HCT116 (cell line): Measurements from ENCODE around the gene DPF3. TPM values are rescaled to one million over a fixed set of nuclear protein-coding genes. Genes with fewer than 3 reads are reported as not detected.

Experiments
- ATAC-seq: fragments of 200-7000 bp; cut with Tn5 transposase; 2 replicates; pipeline ENCODE4 v1.9.1; 2020; ENCODE audit warnings: mild to moderate bottlenecking, moderate library complexity
- BruUV-seq: library from RNA; stranded (reverse); fragments of 400-500 nt; replicated peaks from 2 replicates; lab custom pipeline; 2021; lab: Mats Ljungman, UMichigan
- CTCF ChIA-PET: fragments of 300-600 bp; sonication (Branson Sonifier 250); formaldehyde crosslinking; loops from one replicate; lab custom pipeline; 2021; ENCODE audit warnings: antibody characterized with exemption; lab: Charles Lee
- POLR2A ChIA-PET: fragments of 300-600, 350-600 bp; sonication (Branson Sonifier 250); formaldehyde crosslinking; loops from one replicate; lab custom pipeline; 2021; ENCODE audit warnings: antibody characterized with exemption; lab: Charles Lee
- RAD21 ChIA-PET, 2 experiments: fragments of 300-600 bp; sonication (Branson Sonifier 250); formaldehyde crosslinking; loops; one replicate each; lab custom pipeline; 2023; ENCODE audit warnings: low total read pairs in 2 of 2; ENCODE audit not compliant: uncharacterized antibody in 2 of 2, unreplicated experiment in 2 of 2, low non-redundant PET in 1 of 2; lab: Charles Lee
- DNase-seq: peaks from one replicate; pipeline ENCODE4 v3.0.0-alpha.2; 2010; ENCODE audit warnings: low read depth, low spot score
- H2AFZ ChIP-seq: fragments of 200-600 bp; shearing (Covaris generic), sonication (generic); 2 replicates; pipeline ENCODE4 v1.6.1; 2017; ENCODE audit warnings: low read depth, mixed run types, mixed read lengths, antibody characterized with exemption, low read length; ENCODE audit not compliant: poor library complexity, severe bottlenecking
- H3K27ac ChIP-seq: 2 replicates; pipeline ENCODE4 v1.5.1; 2012; ENCODE audit warnings: low read depth, low read length
- H3K27me3 ChIP-seq: fragments of 200-600 bp; sonication (generic); 2 replicates; pipeline ENCODE4 v1.6.1; 2016; ENCODE audit warnings: mixed run types, low read length, mixed read lengths; ENCODE audit not compliant: insufficient read depth
- H3K36me3 ChIP-seq, 2 experiments: fragments of 200-500 bp in 1 of 2; fragments of 200-600 bp in 1 of 2; sonication (Bioruptor generic) in 1 of 2; sonication (generic) in 1 of 2; 2 replicates each; pipeline versions ENCODE4 v1.5.1 to v1.6.1; 2014 to 2016; ENCODE audit warnings: low read length in 2 of 2, inconsistent platforms in 1 of 2, mixed read lengths in 1 of 2, mixed run types in 1 of 2; ENCODE audit not compliant: insufficient read depth in 2 of 2, control insufficient read depth in 1 of 2
- H3K4me1 ChIP-seq, 2 experiments: fragments of 200-600 bp in 1 of 2; sonication (generic) in 1 of 2; 2 replicates each; pipeline versions ENCODE4 v1.5.1 to v1.6.1; 2012 to 2017; ENCODE audit warnings: low read length in 2 of 2, inconsistent platforms in 1 of 2, mild to moderate bottlenecking in 1 of 2, mixed read lengths in 1 of 2, mixed run types in 1 of 2, moderate library complexity in 1 of 2; ENCODE audit not compliant: insufficient read depth in 2 of 2, control insufficient read depth in 1 of 2
- H3K4me2 ChIP-seq: fragments of 200-600 bp; sonication (generic); 2 replicates; pipeline ENCODE4 v1.6.1; 2017; ENCODE audit warnings: mixed run types, low read length, mixed read lengths
- H3K4me3 ChIP-seq, 2 experiments: fragments of 200-600 bp in 1 of 2; sonication (generic) in 1 of 2; replicated peaks in 1 of 2; 2 replicates each; pipeline ENCODE4 v1.5.1; 2011 to 2016; ENCODE audit warnings: low read length in 2 of 2, control low read depth in 1 of 2, low read depth in 1 of 2, mild to moderate bottlenecking in 1 of 2, mixed read lengths in 1 of 2, mixed run types in 1 of 2
- H3K79me2 ChIP-seq: fragments of 200-600 bp; sonication (generic); 2 replicates; pipeline ENCODE4 v1.6.1; 2017; ENCODE audit warnings: mild to moderate bottlenecking, mixed run types, low read length, moderate library complexity, mixed read lengths; ENCODE audit not compliant: insufficient read depth
- H3K9ac ChIP-seq: fragments of 200-600 bp; sonication (generic); 2 replicates; pipeline ENCODE4 v1.6.1; 2016; ENCODE audit warnings: low read length, mixed read lengths
- H3K9me2 ChIP-seq: fragments of 200-600 bp; sonication (generic), shearing (Covaris generic); 2 replicates; pipeline ENCODE4 v1.6.1; 2017; ENCODE audit warnings: mixed run types, mild to moderate bottlenecking, moderate library complexity; ENCODE audit not compliant: insufficient read depth
- H3K9me3 ChIP-seq, 2 experiments: fragments of 200-500 bp in 1 of 2; fragments of 200-600 bp in 1 of 2; sonication (Bioruptor generic) in 1 of 2; sonication (generic) in 1 of 2; 2 replicates each; pipeline ENCODE4 v1.6.1; 2014 to 2017; ENCODE audit warnings: low read length in 2 of 2, mixed read lengths in 2 of 2, inconsistent platforms in 1 of 2, low read depth in 1 of 2, mild to moderate bottlenecking in 1 of 2, mixed run types in 1 of 2, moderate library complexity in 1 of 2; ENCODE audit not compliant: control insufficient read depth in 1 of 2, insufficient read depth in 1 of 2
- H4K20me1 ChIP-seq: fragments of 200-600 bp; sonication (generic), shearing (Covaris generic); 2 replicates; pipeline ENCODE4 v1.6.1; 2017; ENCODE audit warnings: mixed run types, mild to moderate bottlenecking, moderate library complexity; ENCODE audit not compliant: insufficient read depth
- ATF3 ChIP-seq: IDR thresholded peaks from 2 replicates; pipeline ENCODE4 v1.6.1; 2012
- CBX3 ChIP-seq: IDR thresholded peaks from 2 replicates; pipeline ENCODE4 v1.6.1; 2012; ENCODE audit warnings: low read depth
- CEBPB ChIP-seq: IDR thresholded peaks from 2 replicates; pipeline ENCODE4 v1.6.1; 2012; ENCODE audit warnings: low read depth
- CTCF ChIP-seq, 3 experiments: fragments of 200-600 bp in 1 of 3; sonication (generic) in 1 of 3; IDR thresholded peaks in 2 of 3; conservative IDR thresholded peaks in 1 of 3; 2 replicates each; pipeline ENCODE4 v1.5.1; 2012 to 2017; ENCODE audit warnings: low read depth in 2 of 3, low read length in 2 of 3, antibody characterized with exemption in 1 of 3, borderline replicate concordance in 1 of 3, control low read depth in 1 of 3, mild to moderate bottlenecking in 1 of 3, mixed read lengths in 1 of 3, mixed run types in 1 of 3, moderate library complexity in 1 of 3; ENCODE audit not compliant: insufficient read depth in 1 of 3
- EGR1 ChIP-seq: IDR thresholded peaks from 2 replicates; pipeline ENCODE4 v1.6.1; 2012; ENCODE audit warnings: low read depth
- ELF1 ChIP-seq: IDR thresholded peaks from 2 replicates; pipeline ENCODE4 v1.6.1; 2012; ENCODE audit warnings: low read depth, borderline replicate concordance
- EZH2phosphoT487 ChIP-seq: fragments of 200-600 bp; IDR thresholded peaks from 2 replicates; pipeline ENCODE4 v1.6.1; 2018; ENCODE audit warnings: antibody characterized with exemption, borderline replicate concordance
- JUND ChIP-seq: IDR thresholded peaks from 2 replicates; pipeline ENCODE4 v1.6.1; 2012
- REST ChIP-seq: IDR thresholded peaks from 2 replicates; pipeline ENCODE4 v1.6.1; 2012; ENCODE audit warnings: low read depth
- SIN3A ChIP-seq: IDR thresholded peaks from 2 replicates; pipeline ENCODE4 v1.6.1; 2012; ENCODE audit warnings: low read depth
- SRF ChIP-seq: IDR thresholded peaks from 2 replicates; pipeline ENCODE4 v1.6.1; 2012; ENCODE audit warnings: low read depth
- TCF7L2 ChIP-seq: IDR thresholded peaks from 2 replicates; pipeline ENCODE4 v1.7.0; 2011; ENCODE audit warnings: borderline replicate concordance, inconsistent platforms; ENCODE audit not compliant: insufficient read depth, insufficient read length; ENCODE audit errors: extremely low read depth
- YY1 ChIP-seq: IDR thresholded peaks from 2 replicates; pipeline ENCODE4 v1.6.1; 2011; ENCODE audit warnings: low read length, low read depth, moderate library complexity, mild to moderate bottlenecking; ENCODE audit not compliant: insufficient replicate concordance; ENCODE audit errors: extremely low read depth
- ZBTB33 ChIP-seq: IDR thresholded peaks from 2 replicates; pipeline ENCODE4 v1.6.1; 2011; ENCODE audit warnings: mild to moderate bottlenecking, low read length, moderate library complexity; ENCODE audit not compliant: insufficient replicate concordance; ENCODE audit errors: extremely low read depth
- ZFX ChIP-seq: fragments of 450-650 bp; IDR thresholded peaks from 2 replicates; pipeline ENCODE4 v1.6.1; 2017
- intact Hi-C: fragments of 100-400 bp; cut with micrococcal nuclease; formaldehyde crosslinking; loops from 2 replicates; pipeline ENCODE4 v1.10.0; 2022
- total RNA-seq: library from RNA; stranded (reverse); gene quantifications from one replicate; pipeline ENCODE4 v1.2.1, GENCODE V29; 2021; ENCODE audit not compliant: unreplicated experiment

Gene DPF3
- total RNA-seq, 1 experiment from 2014 or later = 0.27 TPM

- peaks cover 24% of the 10 kb centered on the region; the same call in 1 of the 2 replicates for H3K27me3 ChIP-seq
- H3K79me2 ChIP-seq = no peaks in the 10 kb centered on the region
- ChIA-PET POLR2A (no interaction called here), CTCF (no interaction called here), RAD21 (no interaction called here)
- no peaks in the 10 kb centered on the region; the same call in 1 of the 2 replicates for H3K9me2 ChIP-seq
- no peak for TF ChIP-seq REST
- no peak for TF ChIP-seq ELF1
- no peak for TF ChIP-seq CTCF (IDR thresholded peaks at IDR 0.05 in 2 of 3, conservative IDR thresholded peaks at IDR 0.05 in 1 of 3; ENCODE audit: borderline replicate concordance in 1 of 3, insufficient read depth in 1 of 3, low read depth in 2 of 3, low read length in 2 of 3)
- TF ChIP-seq CBX3 = no peak
- TF ChIP-seq ATF3 = no peak
- TF ChIP-seq SRF = no peak
- TF ChIP-seq ZBTB33 = no peak
- no peak for TF ChIP-seq EGR1
- TF ChIP-seq SIN3A = no peak
- no peak for TF ChIP-seq CEBPB
- TF ChIP-seq JUND = no peak
- no peak for TF ChIP-seq YY1
- TF ChIP-seq ZFX = no peak
- no peak for TF ChIP-seq TCF7L2
- TF ChIP-seq EZH2phosphoT487 = no peak
- 0 out of 4 replicates have a peak, but pooled peaks cover 0 to 3% of the 10 kb centered on the region in 2 experiments for H3K9me3 ChIP-seq
- no peak overlapping the region for H2AFZ ChIP-seq
- BruUV-seq = no TSS peak
- H3K27ac ChIP-seq = no peak overlapping the region
- no peaks in the 10 kb centered on the region for H3K36me3 ChIP-seq
- ATAC-seq (no peak), DNase-seq (no peak)
- no peak overlapping the region for H3K4me2 ChIP-seq
- intact Hi-C loops = no loop called here
- no peak overlapping the region for H3K9ac ChIP-seq
- H3K4me1 ChIP-seq = no peaks in the 10 kb centered on the region
- no peaks in the 10 kb centered on the region for H4K20me1 ChIP-seq
- H3K4me3 ChIP-seq = no peak overlapping the region
Measured at GRCh38 chr14:72629534-72629933, 264.4 kb downstream of the DPF3 start.
